IMR-90 (cell line): Measurements from ENCODE around the gene C5.

Experiments used
- CTCF ChIP-seq: conservative IDR thresholded peaks from 2 replicates; pipeline ENCODE4 v1.5.1; 2012; ENCODE audit warnings: mild to moderate bottlenecking, low read depth, low read length, improper control_type of control experiment
- RFX5 ChIP-seq: IDR thresholded peaks from 2 replicates; pipeline ENCODE4 v1.8.0; 2012; ENCODE audit warnings: low read depth, mild to moderate bottlenecking, low read length, moderate library complexity
- SMC3 ChIP-seq: fragments of 150-350 bp; IDR thresholded peaks from 2 replicates; pipeline ENCODE4 v1.6.1; 2016; ENCODE audit warnings: low read depth, mild to moderate bottlenecking, antibody characterized with exemption, low read length, moderate library complexity
- USF2 ChIP-seq: fragments of 150-350 bp; IDR thresholded peaks from 2 replicates; pipeline ENCODE4 v1.6.1; 2017; ENCODE audit warnings: mild to moderate bottlenecking, antibody characterized with exemption, low read length, low read depth

GRCh38 chr9:120998111-120998510 is 52.0 kb downstream of the C5 start:
- TF ChIP-seq SMC3 (no peak), RFX5 (no peak), CTCF (no peak), USF2 (no peak)
